HG03108 (cell line): ENCODE results near the gene CSNK1A1.
"Not testable (repeated sequence)": the region's sequence is repeated elsewhere in the genome, so short reads cannot be mapped to it uniquely, and the experiment has no call there.

Experiments
- ATAC-seq: cut with Tn5 transposase; IDR thresholded peaks from one replicate; pipeline ENCODE4 v1.9.1; 2021; ENCODE audit warnings: moderate library complexity; ENCODE audit not compliant: unreplicated experiment

The CSNK1A1 gene

GRCh38 chr5:149492781-149493180, 58.5 kb downstream of the CSNK1A1 start:
- ATAC-seq = no peak

GRCh38 chr5:149490599-149491485, 60.4 kb downstream of the CSNK1A1 start:
- ATAC-seq = no peak

GRCh38 chr5:149489605-149490037, 61.6 kb downstream of the CSNK1A1 start:
- no peak for ATAC-seq

GRCh38 chr5:149488645-149489306, 62.5 kb downstream of the CSNK1A1 start:
- no peak for ATAC-seq

- ATAC-seq = no peak
Observed at GRCh38 chr5:149487672-149488071, 63.6 kb downstream of the CSNK1A1 start.

GRCh38 chr5:149486726-149487635, 64.3 kb downstream of the CSNK1A1 start:
- ATAC-seq = no peak

GRCh38 chr5:149485655-149486615, 65.3 kb downstream of the CSNK1A1 start:
- no peak for ATAC-seq

GRCh38 chr5:149481485-149481884, 69.8 kb downstream of the CSNK1A1 start:
- no peak for ATAC-seq

GRCh38 chr5:149478761-149479160, 72.5 kb downstream of the CSNK1A1 start:
- no peak for ATAC-seq

- no peak for ATAC-seq
Observed at GRCh38 chr5:149475777-149476176, 75.5 kb downstream of the CSNK1A1 start.

- no peak for ATAC-seq
Observed at GRCh38 chr5:149474198-149474597, 77.0 kb downstream of the CSNK1A1 start.

- ATAC-seq = no peak
Observed at GRCh38 chr5:149473441-149473840, 77.8 kb downstream of the CSNK1A1 start.

- no peak for ATAC-seq
Observed at GRCh38 chr5:149472399-149472798, 78.8 kb downstream of the CSNK1A1 start.

GRCh38 chr5:149471406-149472183, 79.6 kb downstream of the CSNK1A1 start:
- ATAC-seq = no peak

GRCh38 chr5:149470942-149471341, 80.3 kb downstream of the CSNK1A1 start:
- no peak for ATAC-seq

- no peak for ATAC-seq
Observed at GRCh38 chr5:149466457-149466972, 84.7 kb downstream of the CSNK1A1 start.

GRCh38 chr5:149464796-149465489, 86.3 kb downstream of the CSNK1A1 start:
- no peak for ATAC-seq

- ATAC-seq = not testable (repeated sequence)
Observed at GRCh38 chr5:149461907-149462306, 89.3 kb downstream of the CSNK1A1 start.
